ENCODE measurements around the gene DYNC1I2. TPM values are rescaled to one million over a fixed set of nuclear protein-coding genes. Genes with fewer than 3 reads are reported as not detected.
"Not testable (repeated sequence)": the region's sequence is repeated elsewhere in the genome, so short reads cannot be mapped to it uniquely, and the experiment has no call there.

DYNC1I2 gene
- polyA plus RNA-seq, 1 donor: 102 TPM

DNA sequence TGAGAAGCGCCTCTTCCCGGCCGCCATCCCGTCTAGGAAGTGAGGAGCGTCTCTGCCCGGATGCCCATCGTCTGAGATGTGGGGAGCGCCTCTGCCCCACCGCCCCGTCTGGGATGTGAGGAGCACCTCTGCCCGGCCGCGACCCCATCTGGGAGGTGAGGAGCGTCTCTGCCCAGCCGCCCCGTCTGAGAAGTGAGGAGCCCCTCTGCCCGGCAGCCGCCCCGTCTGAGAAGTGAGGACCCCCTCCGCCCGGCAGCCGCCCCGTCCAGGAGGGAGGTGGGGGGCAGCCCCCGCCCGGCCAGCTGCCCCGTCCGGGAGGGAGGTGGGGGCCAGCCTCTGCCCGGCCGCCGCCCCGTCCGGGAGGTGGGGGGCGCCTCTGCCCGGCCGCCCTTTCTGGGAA is 87.3 kb downstream of the DYNC1I2 start:
- DNase-seq (ENCODE audit: low read depth): not testable (repeated sequence)

DNA sequence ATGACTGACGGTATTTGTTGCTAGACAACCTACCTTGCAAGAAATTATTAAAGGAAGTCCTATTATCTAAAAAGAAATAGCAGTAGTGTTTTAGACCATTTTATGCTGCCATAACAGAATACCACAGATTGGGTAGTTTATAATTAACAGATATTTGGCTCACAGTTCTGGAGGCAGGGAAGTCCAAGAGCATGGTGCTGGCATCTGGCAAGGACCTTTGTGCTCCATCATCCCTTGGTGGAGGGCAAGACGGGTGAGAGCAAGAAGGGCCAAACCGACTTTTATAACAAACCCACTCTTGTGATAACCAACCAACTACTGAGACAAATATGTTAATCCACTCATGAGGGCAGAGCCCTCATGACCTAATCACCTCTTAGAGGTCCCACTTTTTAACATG is 91.2 kb downstream of the DYNC1I2 start:
- DNase-seq (ENCODE audit: low read depth): no peak

DNA sequence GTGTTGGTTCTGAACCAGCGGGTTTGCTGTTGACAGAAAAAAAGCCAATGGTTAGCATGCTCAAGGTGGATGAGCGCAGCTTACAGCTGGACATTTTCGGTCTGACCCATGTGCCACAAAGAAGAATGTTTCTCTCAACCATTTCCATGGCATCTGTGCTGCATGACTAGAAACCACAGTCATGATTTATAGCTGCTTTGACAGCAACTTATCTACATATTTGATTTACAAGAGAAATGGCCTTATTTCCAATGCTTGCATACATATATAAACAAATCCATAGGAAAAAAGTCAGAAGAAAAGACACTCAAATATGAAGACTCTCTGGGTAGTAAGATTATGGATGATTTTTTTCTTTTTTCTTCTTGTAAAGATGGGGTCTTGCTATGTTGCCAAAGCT is 98.2 kb downstream of the DYNC1I2 start:
- DNase-seq (ENCODE audit: low read depth): no peak

DNA sequence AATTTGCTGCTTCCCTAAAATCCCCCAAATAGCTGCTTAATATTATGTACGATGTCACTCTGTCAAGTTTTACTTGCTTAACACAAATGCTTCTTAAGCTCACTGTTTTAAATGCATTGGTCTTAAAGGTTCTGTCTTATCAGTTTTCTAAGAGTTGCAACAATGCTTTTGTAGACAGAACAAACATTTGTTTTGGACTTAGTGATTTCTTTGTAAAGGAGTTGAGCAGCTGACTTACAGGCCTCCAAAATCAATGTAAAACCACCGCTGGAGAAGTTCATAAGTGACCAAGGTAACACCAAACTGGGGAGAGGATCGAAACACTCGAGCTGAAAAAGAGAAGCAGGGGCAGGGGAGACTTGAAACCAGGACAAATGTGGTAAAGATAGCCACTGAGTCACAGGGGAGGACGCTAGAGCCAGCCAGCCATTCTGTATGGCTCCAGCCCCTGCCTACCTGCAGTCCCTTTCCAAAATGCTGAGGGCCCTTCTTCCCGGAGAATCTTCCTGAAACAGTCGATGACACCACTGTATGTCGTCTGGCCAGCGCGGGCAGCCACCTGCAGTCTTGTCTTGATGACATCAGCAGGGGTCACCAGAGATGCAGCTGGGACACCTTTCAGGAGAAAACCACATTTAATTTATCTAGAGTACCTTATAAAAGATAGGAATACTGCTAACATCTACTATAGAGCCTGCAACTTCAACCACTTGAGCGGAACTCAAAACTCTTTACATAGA is 100.2 kb downstream of the DYNC1I2 start:
- no peak for DNase-seq (ENCODE audit: low read depth)

DNA sequence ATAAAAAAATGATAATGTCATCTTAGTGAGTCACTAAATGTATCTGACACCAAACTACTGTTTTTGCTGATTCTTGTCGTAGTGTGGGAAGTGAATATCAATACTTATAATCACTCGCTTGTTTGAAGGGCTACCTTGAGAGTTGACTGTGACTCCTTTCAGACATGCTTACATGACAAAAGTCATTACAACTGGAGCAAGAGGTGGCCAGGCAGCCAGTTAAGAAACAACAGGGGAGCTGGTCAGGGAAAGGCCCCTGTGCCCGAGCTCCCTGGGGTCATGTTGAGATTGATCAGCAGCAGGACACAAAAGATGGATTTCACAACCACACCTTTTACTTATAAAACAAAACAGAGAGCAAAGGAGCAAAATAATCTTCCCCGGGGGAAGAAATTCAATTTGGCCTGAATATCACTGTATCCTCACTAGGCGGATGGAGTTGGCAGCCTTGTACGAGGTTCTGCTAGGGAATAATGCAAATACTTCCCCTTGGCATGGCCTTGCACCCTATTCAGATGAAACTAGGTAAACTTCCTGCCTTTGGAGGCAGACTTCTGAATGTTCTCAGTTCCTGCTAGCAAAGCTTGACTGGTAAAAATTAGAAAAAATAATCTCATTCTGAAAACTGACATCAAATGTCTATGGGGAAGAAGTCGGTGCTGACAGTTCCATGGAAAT is 101.2 kb downstream of the DYNC1I2 start:
- no peak for DNase-seq (ENCODE audit: low read depth)

DNA sequence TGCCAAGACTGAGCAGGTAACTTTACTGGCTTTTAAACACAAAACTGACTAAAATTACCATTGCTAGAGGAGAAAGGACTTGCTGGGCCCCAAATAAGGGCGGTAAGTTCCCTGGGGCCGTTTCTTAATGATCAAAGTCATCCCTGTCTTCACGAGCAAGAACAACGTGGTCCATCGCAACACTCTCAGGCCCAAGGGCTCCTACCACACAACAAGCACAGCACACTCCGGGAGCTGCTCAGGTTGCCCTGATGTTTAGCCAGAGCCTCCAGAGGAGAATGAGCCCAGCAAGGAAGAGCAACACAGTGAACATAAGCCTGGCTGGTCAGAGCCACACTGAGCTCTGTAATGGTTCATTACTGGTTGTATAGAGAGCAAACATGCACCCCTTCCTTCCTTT is 102.7 kb downstream of the DYNC1I2 start:
- no peak for DNase-seq (ENCODE audit: low read depth)

DNA sequence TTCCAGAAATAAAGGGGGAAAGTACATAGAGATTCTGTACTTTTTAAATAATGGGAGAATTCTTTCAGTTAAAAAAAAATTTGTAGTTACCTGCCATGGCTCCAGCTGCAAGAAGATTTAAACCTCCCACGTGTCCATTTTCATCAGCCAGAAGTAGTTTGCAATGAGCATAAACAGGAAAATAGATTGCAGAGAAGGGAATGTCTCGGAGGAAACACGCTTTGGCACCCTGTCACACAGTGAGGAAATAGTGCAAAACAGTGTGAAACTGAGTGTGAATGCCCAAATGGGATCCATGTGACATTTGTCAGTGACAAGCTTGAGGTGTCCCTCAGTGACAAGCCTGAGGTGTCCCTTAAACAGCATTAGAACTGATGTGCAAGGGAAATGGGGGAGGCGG is 104.1 kb downstream of the DYNC1I2 start:
- DNase-seq (ENCODE audit: low read depth): no peak

DNA sequence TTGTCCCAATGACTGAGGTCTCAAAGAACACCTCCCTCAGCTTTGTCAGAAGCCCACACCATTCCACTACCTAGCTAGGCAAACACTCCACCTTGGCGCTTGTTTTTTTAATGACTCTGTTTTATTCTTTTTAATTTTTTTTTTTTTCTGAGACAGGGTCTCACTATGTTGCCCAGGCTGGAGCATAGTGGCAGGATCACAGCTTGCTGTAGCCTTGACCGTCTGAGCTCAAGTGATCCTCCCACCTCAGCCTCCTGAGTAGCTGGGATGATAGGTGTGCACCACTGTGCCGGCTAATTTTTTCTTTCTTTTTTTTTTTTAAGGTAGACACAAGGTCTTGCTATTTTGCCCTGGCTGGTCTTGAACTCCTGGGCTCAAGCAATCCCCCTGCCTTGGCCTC is 104.9 kb downstream of the DYNC1I2 start:
- no peak for DNase-seq (ENCODE audit: low read depth)

DNA sequence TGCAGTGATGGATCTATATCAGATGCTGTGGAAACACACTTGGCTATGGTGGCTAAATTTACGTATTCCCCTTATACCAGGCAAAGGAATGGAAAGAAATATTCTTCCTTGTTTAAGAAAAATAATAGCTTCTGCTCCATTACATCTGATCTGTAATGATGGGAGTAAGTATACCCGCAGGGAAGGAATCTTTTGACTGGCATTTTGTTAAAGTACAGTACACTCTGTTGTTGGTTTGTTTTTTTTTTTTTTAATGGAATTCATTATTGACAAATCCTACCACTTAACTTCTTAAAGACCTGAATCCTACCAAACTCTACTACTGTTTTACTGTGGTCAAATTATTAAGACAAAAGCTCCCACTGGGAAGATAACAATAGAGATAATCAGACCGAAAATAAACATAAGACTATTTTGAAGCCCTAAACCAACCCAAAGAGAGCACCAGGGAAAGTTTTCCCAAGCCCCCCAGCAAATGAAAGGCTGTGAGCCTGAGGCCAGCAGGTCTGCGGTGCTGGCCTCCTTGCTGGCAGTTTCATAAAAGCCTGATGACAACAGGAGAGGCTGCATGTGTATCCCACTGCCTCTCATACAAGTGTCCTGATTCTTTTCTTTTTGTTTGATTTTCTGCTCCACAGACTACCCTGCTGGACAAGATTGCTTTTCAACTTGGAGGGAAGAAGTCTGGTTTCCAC is 105.8 kb downstream of the DYNC1I2 start:
- DNase-seq (ENCODE audit: low read depth): no peak

DNA sequence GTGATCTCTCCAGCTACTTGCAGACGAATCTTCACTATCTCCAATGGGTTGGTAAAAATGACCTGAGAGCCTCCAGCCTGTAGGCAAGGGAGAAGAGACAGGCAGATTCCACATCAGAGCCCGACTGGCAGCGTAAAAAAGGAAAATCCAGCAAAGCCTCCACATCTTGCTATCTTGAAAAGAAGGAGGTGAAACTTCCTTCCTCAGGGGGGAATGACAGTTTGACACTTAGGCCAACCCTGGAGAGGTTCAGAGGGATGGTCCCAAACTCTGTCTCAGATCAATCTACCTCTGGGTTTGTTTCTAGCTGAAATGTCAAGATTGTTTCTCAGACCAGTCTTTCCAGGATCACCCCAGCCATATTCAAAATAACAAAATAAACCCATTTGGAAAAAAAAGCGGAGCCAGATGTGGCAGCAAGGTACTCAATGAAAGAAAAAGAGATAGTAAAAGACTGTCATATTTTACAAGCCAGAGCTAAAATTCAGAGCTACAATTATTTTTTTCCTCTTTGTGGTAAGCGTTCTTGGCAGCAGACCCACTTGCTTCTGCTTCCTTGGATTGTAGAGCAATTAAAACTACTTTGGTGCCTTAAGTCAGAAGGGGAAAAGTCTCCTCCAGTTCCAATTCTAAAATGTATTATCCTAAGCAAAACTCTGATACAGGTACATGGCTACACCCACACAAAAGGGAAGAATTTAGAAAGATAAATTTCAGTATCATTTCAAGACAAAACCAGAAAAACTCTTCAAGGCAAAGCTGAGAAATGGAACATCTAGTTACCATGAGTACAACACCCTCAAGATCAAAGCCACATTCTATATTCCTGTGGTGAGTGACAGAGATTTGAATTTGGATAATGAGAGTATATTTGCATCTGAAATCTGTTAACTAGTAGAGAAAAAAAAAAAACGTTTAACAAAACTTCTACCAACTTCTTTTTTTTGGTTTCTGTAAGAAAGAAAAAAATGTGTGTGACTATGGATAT is 106.7 kb downstream of the DYNC1I2 start:
- DNase-seq (ENCODE audit: low read depth): no peak

DNA sequence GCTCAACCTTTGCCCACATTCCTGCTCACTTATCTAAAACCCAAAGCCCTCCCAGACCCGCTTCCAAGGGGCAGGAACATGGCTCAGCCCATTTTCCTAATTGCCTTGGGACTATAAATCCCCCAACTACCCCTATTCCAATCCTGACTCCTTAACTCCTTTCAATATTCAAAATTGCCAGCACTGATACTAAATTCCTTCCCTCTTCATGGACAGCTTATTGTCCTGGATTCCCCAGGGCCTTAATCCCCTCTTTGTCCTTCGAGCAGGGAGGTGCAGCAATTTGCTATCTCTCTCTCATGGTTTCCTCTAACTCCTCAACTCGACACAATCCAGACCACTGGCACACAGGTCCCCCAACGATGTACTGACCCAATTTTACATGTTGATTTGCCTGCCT is 107.6 kb downstream of the DYNC1I2 start:
- no peak for DNase-seq (ENCODE audit: low read depth)

Other genes with a start within 250 kb of the DYNC1I2 start
- gene CYBRD1, start 165.0 kb upstream of the DYNC1I2 start, polyA plus RNA-seq (ENCODE audit: insufficient read length): 68.3 TPM
- gene SLC25A12, start 206.8 kb downstream of the DYNC1I2 start, polyA plus RNA-seq (ENCODE audit: insufficient read length): 27.7 TPM
- gene HAT1, start 235.0 kb downstream of the DYNC1I2 start, polyA plus RNA-seq (ENCODE audit: insufficient read length): 35.9 TPM

All from forelimb muscle (tissue), 1 donor.